Small intestine (tissue), 7 donors: ENCODE data around the gene WDR91. TPM values are rescaled to one million over a fixed set of nuclear protein-coding genes. Genes with fewer than 3 reads are reported as not detected.

Source experiments
- DNase-seq, 2 donors: peaks; one replicate each; pipeline versions ENCODE4 v3.0.0 to v3.0.0-alpha.2; 2013
- FAIRE-seq: peaks from 2 replicates; lab custom pipeline; 2012; peaks lifted over from hg19 to GRCh38; lab: Jason Lieb, UNC
- H3K27ac ChIP-seq, 3 donors: one replicate each; pipeline ENCODE4 v1.5.1; 2013; ENCODE audit warnings: low read length in 2 of 3, mild to moderate bottlenecking in 2 of 3, control low read depth in 1 of 3, inconsistent platforms in 1 of 3, low read depth in 1 of 3, moderate library complexity in 1 of 3
- H3K27me3 ChIP-seq, 3 donors: one replicate each; pipeline ENCODE4 v1.6.1; 2013; ENCODE audit warnings: low read length in 3 of 3, inconsistent platforms in 1 of 3; ENCODE audit not compliant: control insufficient read depth in 3 of 3, insufficient read depth in 3 of 3
- H3K36me3 ChIP-seq, 3 donors: one replicate each; pipeline ENCODE4 v1.6.1; 2013; ENCODE audit warnings: low read length in 3 of 3, inconsistent platforms in 1 of 3, low read depth in 1 of 3, mild to moderate bottlenecking in 1 of 3, moderate library complexity in 1 of 3; ENCODE audit not compliant: control insufficient read depth in 3 of 3, insufficient read depth in 2 of 3
- H3K4me1 ChIP-seq, 3 donors: one replicate each; pipeline ENCODE4 v1.6.1; 2013; ENCODE audit warnings: low read length in 2 of 3, inconsistent platforms in 1 of 3, low read depth in 1 of 3, mild to moderate bottlenecking in 1 of 3, moderate library complexity in 1 of 3; ENCODE audit not compliant: control insufficient read depth in 3 of 3, insufficient read depth in 2 of 3
- H3K4me3 ChIP-seq, 3 donors: one replicate each; pipeline ENCODE4 v1.5.1; 2013; ENCODE audit warnings: low read length in 3 of 3, control low read depth in 1 of 3, inconsistent platforms in 1 of 3, low read depth in 1 of 3, mild to moderate bottlenecking in 1 of 3, moderate library complexity in 1 of 3
- H3K9me3 ChIP-seq, 2 donors: one replicate each; pipeline ENCODE4 v1.6.1; 2013; ENCODE audit warnings: low read depth in 1 of 2, low read length in 1 of 2; ENCODE audit not compliant: control insufficient read depth in 2 of 2, insufficient read depth in 1 of 2
- WGBS, 3 donors: extraction: QIAGEN DNeasy Blood & Tissue Kit; methylation state at CpG; one replicate each; pipeline ENCODE4 v1.1.7; 2013; 5-methylcytosine and 5-hydroxymethylcytosine counted together
- polyA plus RNA-seq, 4 donors: library from polyadenylated mRNA; stranded (reverse) in 3 of 4; unstranded in 1 of 4; fragments of 200-250 nt in 3 of 4; fragments of 120-200 nt in 1 of 4; gene quantifications; one replicate each; pipeline versions ENCODE4 v1.2.1 to v1.2.3, GENCODE V29; 2013
- donor health status: healthy with polysubstance abuse.
- donor health status: control.
- donor health status: control.
- donor health status: Bipolar disorder and iron deficiency.
- donor health status: healthy.

WDR91 gene
- polyA plus RNA-seq, 4 donors, result 2.7 to 5.8 (median 4.5) TPM

DNA sequence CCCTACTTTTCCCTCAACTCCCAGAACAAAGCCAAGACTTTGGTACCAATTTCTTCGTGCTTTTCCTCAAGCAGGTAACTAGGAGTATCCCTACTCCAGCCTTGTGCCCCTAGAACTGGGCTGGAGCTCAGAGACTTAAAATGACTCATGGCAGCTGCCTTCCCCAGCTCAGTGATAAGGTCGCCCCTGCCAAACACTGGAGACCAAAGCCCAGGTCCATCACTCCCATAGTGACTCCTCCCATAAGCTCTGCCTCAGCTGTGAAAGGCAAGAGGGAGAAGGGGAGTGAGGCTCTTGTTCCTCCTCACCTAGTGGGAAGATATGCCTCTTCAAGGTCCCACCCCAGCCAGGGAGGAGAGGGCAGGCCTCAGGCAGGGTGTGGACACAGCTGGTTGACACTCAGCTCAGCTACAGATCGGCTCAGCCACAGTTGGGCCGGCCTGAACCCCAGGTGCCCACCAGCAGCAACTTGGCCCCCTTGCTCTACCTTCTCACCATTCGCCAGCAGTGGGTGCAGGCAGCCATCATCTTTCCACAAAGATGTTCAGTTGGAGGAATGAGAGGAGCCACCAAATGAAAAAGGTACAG, 27.0 kb downstream of the WDR91 start:
- H3K9me3 ChIP-seq, result peaks cover 4 to 45% of the 10 kb centered on the region in 2 donors
- FAIRE-seq, result no peak
- 83 to 95% (median 93%) methylated on average over 4 to 5 of the region's 5 CpGs for WGBS, 3 donors

DNA sequence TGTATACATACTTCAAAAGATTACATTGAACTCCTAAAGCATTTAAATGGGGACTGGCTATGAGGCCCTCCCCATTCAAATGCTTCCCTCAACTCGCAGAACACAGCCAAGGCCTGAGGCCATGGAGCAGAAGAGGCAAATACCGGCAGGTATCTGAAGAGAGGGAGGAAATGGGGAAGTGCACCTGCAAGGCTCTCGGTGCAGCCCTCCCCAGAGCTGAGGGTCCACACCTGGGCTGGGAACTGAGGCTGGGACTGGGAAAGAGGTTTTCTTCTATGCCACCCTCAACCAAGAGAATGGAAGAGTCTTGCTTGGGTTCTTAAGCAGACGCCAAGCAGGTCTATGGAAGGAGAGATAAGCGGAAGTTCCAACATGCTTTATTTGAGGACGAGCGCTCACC, 27.8 kb downstream of the WDR91 start:
- Histone ChIP-seq H3K4me1 (no peaks in the 10 kb centered on the region), H3K9me3 (peaks cover 4 to 49% of the 10 kb centered on the region in 2 donors), H3K27ac (no peak overlapping the region), H3K4me3 (no peak overlapping the region), H3K36me3 (peaks cover 8 to 38% (median 11%) of the 10 kb centered on the region in 3 donors), H3K27me3 (no peaks in the 10 kb centered on the region)
- DNase-seq, result no peak
- 94 to 96% (median 95%) methylated on average over 7 of the region's 7 CpGs for WGBS, 3 donors
- no peak for FAIRE-seq

More for the DNA sequence above, 27.0 kb downstream of the WDR91 start:
- Histone ChIP-seq H3K4me1 (no peaks in the 10 kb centered on the region), H3K27ac (no peak overlapping the region), H3K36me3 (peaks cover 13 to 40% (median 14%) of the 10 kb centered on the region in 3 donors), H3K4me3 (no peak overlapping the region), H3K27me3 (no peaks in the 10 kb centered on the region)
- DNase-seq, result no peak

DNA sequence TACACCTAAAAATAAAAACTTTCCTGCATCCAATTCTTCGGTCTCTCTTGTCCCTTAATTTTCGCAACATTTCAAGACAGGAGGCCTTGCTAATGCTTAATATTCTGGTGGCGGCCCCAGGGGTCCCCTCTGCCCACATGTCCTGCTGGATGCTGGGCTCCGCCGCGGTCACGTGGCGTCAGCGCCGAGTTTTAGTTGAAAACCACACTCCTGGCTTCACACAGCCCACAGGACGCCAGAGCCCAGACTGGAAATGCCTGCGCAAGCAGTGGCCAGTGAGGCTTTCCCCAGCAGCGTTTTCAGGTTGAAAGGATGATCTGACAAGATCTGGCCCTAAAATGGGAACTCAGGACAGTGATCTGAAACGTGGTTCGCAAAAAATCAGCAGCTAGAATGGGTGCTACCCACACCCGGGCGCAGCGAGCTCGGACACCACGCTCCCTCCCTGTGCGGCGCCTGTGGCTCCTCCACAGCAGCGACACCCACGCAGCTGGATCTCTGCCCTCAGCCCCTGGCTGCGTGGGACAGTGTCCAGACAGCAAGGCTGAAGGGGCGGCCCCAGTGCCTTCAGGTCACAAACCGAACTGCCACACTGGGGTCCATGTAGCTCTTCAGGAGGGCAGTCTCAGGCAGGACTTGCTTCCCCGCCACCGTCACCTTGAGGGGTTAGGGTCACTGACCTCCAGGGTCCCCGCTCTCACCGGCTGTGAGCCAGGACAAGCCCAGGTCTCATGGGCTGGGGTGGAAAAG, 29.2 kb downstream of the WDR91 start:
- FAIRE-seq (no peak), DNase-seq (no peak)
- H3K9me3 ChIP-seq, result peaks cover 4 to 49% of the 10 kb centered on the region in 2 donors
- H3K27ac ChIP-seq, result no peak overlapping the region
- H3K36me3 ChIP-seq, result peaks cover 5 to 34% (median 9%) of the 10 kb centered on the region in 3 donors
- H3K27me3 ChIP-seq, result no peaks in the 10 kb centered on the region
- no peaks in the 10 kb centered on the region for H3K4me1 ChIP-seq
- 97 to 98% (median 97%) methylated on average over 31 of the region's 31 CpGs for WGBS, 3 donors
- no peak overlapping the region for H3K4me3 ChIP-seq

DNA sequence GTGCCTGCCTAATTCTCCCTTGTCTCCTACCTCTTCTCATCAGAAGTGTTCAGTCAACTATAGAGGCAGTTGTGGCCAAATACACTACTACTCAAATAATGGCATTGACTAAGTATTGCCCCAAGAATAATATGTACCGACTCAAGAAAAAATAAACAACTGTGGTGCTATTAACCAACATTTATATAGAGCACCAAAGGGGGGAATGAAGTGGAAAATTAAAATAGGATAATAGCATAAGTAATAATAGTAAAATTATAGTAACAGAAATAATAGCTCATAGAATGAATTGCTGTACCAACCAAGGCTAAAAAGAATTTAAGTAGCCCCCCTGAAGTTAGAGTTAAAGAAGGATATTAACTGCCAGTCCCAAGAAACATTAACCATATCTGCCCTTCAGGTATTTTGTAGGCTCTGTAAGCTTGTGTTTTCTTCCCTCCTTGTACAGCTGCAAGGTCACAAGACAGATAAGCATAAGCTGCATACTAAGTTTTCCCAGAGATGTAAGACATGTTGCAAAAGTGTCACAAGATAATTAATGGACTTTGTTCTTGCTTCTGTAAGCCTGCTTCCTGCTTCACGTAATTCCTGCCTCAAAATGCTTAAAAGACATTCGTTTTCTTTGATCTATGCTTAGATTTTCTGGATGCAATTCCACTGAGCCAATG, 29.9 kb downstream of the WDR91 start:
- FAIRE-seq, result no peak
- no peak overlapping the region for H3K27ac ChIP-seq
- no peaks in the 10 kb centered on the region for H3K27me3 ChIP-seq
- H3K9me3 ChIP-seq, result peaks cover 4 to 49% of the 10 kb centered on the region in 2 donors
- no peak for DNase-seq
- H3K4me3 ChIP-seq, result no peak overlapping the region
- WGBS, 3 donors, result 58 to 75% (median 58%) methylated on average over 3 of the region's 3 CpGs
- peaks cover 2 to 27% (median 4%) of the 10 kb centered on the region in 3 donors for H3K36me3 ChIP-seq
- H3K4me1 ChIP-seq, result no peaks in the 10 kb centered on the region

DNA sequence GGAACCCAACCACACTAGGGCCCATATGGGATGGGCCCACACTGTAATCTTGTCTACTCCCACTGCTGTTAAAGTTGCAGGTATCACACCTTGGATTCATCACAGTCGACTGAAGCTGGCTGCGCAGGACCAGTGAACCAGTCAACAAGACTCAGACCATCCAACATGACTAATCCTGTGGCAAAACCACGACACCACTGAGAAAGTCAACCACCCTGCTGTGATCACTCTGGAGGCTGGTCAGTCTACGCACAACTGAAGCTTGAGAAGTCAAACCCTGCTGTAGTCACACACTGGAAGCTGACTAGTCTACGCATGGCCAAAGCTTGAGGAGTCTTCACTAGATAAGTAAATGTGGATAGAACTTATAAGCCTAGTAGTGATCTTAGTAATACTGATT, 31.2 kb downstream of the WDR91 start:
- no peaks in the 10 kb centered on the region for H3K27me3 ChIP-seq
- peaks cover 0 to 16% (median 2%) of the 10 kb centered on the region in 3 donors for H3K36me3 ChIP-seq
- H3K4me3 ChIP-seq, result no peak overlapping the region
- H3K9me3 ChIP-seq, result peaks cover 4 to 49% of the 10 kb centered on the region in 2 donors
- WGBS, 3 donors, result 93% methylated on average over 5 of the region's 5 CpGs
- FAIRE-seq (no peak), DNase-seq (no peak)
- no peak overlapping the region for H3K27ac ChIP-seq
- no peaks in the 10 kb centered on the region for H3K4me1 ChIP-seq

DNA sequence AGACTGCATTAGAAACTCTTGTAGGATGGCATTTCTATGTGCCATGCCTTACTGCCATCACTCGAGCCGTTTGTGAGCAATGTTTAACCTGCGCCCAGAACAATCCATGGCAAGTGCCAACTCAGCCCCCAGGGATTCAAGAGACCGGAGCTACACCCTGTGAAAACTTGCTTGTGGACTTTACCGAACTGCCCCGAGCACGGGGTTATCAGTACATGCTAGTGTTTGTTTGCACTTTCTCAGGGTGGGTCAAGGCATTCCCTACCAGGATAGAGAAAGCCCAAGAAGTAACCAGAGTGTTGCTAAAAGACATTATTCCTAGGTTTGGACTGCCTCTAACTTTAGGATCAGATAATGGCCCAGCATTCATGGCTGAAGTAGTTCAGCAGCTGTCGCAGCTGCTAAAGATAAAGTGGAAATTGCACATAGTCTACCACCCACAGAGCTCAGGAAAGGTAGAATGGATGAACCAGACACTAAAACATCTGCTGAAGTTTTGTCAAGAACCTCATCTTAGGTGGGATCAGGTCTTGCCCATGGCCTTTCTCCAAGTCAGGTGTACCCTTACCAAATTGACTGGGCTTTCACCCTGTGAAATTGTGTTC, 31.9 kb downstream of the WDR91 start:
- Histone ChIP-seq H3K36me3 (peaks cover 0 to 14% (median 2%) of the 10 kb centered on the region in 3 donors), H3K4me1 (no peaks in the 10 kb centered on the region), H3K27me3 (no peaks in the 10 kb centered on the region), H3K27ac (no peak overlapping the region), H3K4me3 (no peak overlapping the region), H3K9me3 (peaks cover 4 to 48% of the 10 kb centered on the region in 2 donors)
- FAIRE-seq (no peak), DNase-seq (no peak)
- 60 to 80% (median 67%) methylated on average over 8 of the region's 8 CpGs for WGBS, 3 donors

DNA sequence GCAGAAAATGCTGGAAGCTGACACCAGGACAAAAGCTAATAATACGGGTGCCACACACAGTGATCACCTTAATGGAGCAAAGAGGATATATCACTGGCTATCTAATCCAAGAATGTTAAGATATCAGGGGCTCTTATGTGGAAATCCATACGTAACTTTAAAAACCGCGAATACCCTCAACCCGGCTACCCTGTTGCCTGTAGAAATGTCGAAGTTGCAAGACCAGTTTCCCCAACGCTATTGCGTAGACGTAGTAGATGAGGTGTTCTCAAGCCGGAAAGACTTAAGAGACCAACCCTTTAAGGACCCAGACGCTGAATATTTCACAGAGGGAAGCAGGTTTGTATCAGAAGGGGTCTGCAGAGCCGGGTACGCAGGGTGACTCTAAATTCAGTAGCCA, 33.0 kb downstream of the WDR91 start:
- Histone ChIP-seq H3K36me3 (peaks cover 0 to 7% (median 2%) of the 10 kb centered on the region in 3 donors), H3K9me3 (peaks cover 4 to 42% of the 10 kb centered on the region in 2 donors), H3K27me3 (no peaks in the 10 kb centered on the region), H3K4me3 (no peak overlapping the region), H3K27ac (no peak overlapping the region), H3K4me1 (no peaks in the 10 kb centered on the region)
- WGBS, 3 donors, result 86 to 91% (median 89%) methylated on average over 13 of the region's 13 CpGs
- DNase-seq (no peak), FAIRE-seq (no peak)

DNA sequence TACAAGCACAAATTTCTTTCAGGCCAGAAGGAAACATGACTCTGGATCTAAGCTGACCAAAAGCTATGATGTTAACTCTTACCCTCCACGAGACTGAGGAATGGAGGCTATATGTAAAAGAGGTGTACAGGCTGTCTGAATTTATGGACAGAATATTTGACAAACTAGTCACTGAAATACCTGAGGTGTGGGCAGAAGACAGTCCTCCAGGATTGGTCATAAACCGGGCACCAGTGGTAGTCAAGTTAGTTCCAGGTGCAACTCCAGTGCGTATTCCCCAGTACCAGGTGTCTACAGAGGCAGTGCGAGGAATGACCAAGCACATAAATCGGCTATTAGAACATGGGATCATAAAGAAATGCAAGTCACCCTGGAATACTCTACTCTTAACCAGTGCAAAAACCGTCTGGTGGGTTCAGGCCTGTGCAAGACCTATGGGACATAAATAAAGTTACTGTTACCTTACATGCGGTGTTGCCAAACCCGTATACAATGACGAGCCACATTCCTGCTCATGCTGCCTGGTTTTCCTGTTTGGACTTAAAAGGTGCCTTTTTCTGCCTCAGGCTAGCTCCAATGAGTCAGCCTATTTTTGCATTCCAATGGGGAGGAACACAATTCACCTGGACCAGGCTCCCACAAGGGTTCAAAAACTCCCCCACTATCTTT, 34.2 kb downstream of the WDR91 start:
- FAIRE-seq (no peak), DNase-seq (no peak)
- no peaks in the 10 kb centered on the region for H3K27me3 ChIP-seq
- H3K4me3 ChIP-seq, result no peak overlapping the region
- H3K27ac ChIP-seq, result no peak overlapping the region
- 93 to 96% (median 95%) methylated on average over 9 of the region's 9 CpGs for WGBS, 3 donors
- peaks cover 0 to 4% (median 2%) of the 10 kb centered on the region in 3 donors for H3K36me3 ChIP-seq
- H3K9me3 ChIP-seq, result peaks cover 4 to 30% of the 10 kb centered on the region in 2 donors
- H3K4me1 ChIP-seq, result no peaks in the 10 kb centered on the region
